ENCODE data around the gene NR4A1. TPM values are rescaled to one million over a fixed set of nuclear protein-coding genes. Genes with fewer than 3 reads are reported as not detected.

The NR4A1 gene
- total and polyA plus RNA-seq, 2 of the 13 experiments (the other 11 are each of a cell fraction or from before 2014, with no cell fraction given): 5.7 to 15.2 TPM

DNA sequence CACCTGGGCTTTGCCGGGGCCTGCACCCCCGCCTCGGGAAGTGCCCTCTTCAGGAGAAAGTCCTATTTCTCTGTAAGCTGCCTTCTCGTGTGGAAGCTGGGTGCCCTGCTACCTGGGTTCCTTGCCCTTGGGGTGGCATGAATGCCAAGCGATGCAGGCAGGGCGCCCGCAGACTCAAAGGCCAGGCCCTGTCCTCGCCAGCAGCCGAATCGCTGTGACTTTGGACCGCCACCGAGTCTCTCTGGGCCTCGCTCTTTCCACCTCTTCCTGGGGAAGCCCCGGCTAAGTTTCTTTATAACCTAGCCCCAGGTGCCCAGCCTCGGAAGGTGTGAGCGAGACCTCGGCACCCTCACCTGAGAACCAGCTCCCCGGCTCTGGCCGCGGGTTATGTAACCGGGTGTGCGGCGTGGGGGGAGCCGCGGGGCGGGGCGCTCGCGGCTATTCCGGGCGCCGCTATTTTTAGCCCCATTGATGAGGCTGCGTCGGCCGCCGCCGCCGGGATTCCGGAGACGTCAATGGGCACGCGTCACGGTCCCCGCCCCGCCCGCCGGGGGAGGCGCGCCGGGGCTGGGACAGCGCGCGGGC, 14.6 kb upstream of the NR4A1 start (continued):
- 0 out of 2 replicates have a peak, but pooled peaks have one; percentile 33 for TF ChIP-seq ZNF33B (CRISPR knock-in tag; IDR thresholded peaks at IDR 0.05)
- TF ChIP-seq ZNF709 (CRISPR knock-in tag; IDR thresholded peaks at IDR 0.05): no peak
- 0 out of 2 replicates have a peak, but pooled peaks have one; percentile 9 for TF ChIP-seq CREB1 (IDR thresholded peaks at IDR 0.05)
- TF ChIP-seq CREB1 (CRISPR knock-in tag; IDR thresholded peaks at IDR 0.05): no peak
- peak; percentile 39 for TF ChIP-seq IKZF4 (CRISPR knock-in tag; IDR thresholded peaks at IDR 0.05; ENCODE audit: borderline replicate concordance, low read depth, not compliant biosample characterization)
- no peak for TF ChIP-seq TCF12 (IDR thresholded peaks at IDR 0.05)
- peak; percentile 54; the same call in 1 of the 2 replicates for TF ChIP-seq TCF12 (CRISPR knock-in tag; IDR thresholded peaks at IDR 0.05)
- no peak for TF ChIP-seq ZBTB8A (CRISPR knock-in tag; IDR thresholded peaks at IDR 0.05; ENCODE audit: borderline replicate concordance, low read depth)
- TF ChIP-seq, protein P1, sequence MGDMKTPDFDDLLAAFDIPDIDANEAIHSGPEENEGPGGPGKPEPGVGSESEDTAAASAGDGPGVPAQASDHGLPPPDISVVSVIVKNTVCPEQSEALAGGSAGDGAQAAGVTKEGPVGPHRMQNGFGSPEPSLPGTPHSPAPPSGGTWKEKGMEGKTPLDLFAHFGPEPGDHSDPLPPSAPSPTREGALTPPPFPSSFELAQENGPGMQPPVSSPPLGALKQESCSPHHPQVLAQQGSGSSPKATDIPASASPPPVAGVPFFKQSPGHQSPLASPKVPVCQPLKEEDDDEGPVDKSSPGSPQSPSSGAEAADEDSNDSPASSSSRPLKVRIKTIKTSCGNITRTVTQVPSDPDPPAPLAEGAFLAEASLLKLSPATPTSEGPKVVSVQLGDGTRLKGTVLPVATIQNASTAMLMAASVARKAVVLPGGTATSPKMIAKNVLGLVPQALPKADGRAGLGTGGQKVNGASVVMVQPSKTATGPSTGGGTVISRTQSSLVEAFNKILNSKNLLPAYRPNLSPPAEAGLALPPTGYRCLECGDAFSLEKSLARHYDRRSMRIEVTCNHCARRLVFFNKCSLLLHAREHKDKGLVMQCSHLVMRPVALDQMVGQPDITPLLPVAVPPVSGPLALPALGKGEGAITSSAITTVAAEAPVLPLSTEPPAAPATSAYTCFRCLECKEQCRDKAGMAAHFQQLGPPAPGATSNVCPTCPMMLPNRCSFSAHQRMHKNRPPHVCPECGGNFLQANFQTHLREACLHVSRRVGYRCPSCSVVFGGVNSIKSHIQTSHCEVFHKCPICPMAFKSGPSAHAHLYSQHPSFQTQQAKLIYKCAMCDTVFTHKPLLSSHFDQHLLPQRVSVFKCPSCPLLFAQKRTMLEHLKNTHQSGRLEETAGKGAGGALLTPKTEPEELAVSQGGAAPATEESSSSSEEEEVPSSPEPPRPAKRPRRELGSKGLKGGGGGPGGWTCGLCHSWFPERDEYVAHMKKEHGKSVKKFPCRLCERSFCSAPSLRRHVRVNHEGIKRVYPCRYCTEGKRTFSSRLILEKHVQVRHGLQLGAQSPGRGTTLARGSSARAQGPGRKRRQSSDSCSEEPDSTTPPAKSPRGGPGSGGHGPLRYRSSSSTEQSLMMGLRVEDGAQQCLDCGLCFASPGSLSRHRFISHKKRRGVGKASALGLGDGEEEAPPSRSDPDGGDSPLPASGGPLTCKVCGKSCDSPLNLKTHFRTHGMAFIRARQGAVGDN (CRISPR knock-in tag; IDR thresholded peaks at IDR 0.05): peak; percentile 74; the same call in 1 of the 2 replicates
- 0 out of 2 replicates have a peak, but pooled peaks have one; percentile 21 for TF ChIP-seq NCOA2 (CRISPR knock-in tag; IDR thresholded peaks at IDR 0.05)
- TF ChIP-seq KDM5A (IDR thresholded peaks at IDR 0.05; ENCODE audit: borderline replicate concordance, low read length): no peak
- no peak for TF ChIP-seq ZFP37 (CRISPR knock-in tag; IDR thresholded peaks at IDR 0.05; ENCODE audit: borderline replicate concordance)
- TF ChIP-seq SRY (CRISPR knock-in tag; IDR thresholded peaks at IDR 0.05): no peak; the same call in none of the 2 replicates
- TF ChIP-seq, protein P2, sequence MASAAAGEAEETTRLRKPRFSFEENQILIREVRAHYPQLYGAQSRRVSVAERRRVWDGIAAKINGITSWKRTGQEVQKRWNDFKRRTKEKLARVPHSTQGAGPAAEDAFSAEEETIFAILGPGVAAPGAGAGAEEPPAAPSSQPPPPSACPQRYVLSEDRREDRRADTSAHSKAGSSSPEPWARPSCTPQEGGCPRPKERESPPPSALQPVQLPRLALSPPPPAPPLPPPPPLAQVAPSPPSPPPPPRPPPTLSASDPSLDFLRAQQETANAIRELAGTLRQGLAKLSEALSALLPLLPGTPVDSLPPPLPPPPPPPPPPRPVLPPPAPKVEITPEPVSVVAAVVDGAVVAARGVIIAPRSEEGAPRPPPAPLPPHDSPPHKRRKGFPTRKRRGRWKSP (CRISPR knock-in tag; IDR thresholded peaks at IDR 0.05): 0 out of 2 replicates have a peak, but pooled peaks have one; percentile 31
- peak; percentile 31 for TF ChIP-seq TEAD3 (CRISPR knock-in tag; optimal IDR thresholded peaks at IDR 0.05; ENCODE audit: borderline replicate concordance)
- no peak; the same call in 1 of the 2 replicates for TF ChIP-seq HOXA5 (CRISPR knock-in tag; IDR thresholded peaks at IDR 0.05)
- peak; percentile 24; the same call in 1 of the 2 replicates for TF ChIP-seq NFKB2 (CRISPR knock-in tag; IDR thresholded peaks at IDR 0.05; ENCODE audit: borderline replicate concordance)
- TF ChIP-seq, protein P3, sequence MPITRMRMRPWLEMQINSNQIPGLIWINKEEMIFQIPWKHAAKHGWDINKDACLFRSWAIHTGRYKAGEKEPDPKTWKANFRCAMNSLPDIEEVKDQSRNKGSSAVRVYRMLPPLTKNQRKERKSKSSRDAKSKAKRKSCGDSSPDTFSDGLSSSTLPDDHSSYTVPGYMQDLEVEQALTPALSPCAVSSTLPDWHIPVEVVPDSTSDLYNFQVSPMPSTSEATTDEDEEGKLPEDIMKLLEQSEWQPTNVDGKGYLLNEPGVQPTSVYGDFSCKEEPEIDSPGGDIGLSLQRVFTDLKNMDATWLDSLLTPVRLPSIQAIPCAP (CRISPR knock-in tag; IDR thresholded peaks at IDR 0.05; ENCODE audit: low read depth): no peak
- TF ChIP-seq SP5 (CRISPR knock-in tag; IDR thresholded peaks at IDR 0.05; ENCODE audit: borderline replicate concordance, low read depth): peak; percentile 71
- no peak for TF ChIP-seq ZNF460 (CRISPR knock-in tag; IDR thresholded peaks at IDR 0.05; ENCODE audit: borderline replicate concordance)
- TF ChIP-seq, protein P4, sequence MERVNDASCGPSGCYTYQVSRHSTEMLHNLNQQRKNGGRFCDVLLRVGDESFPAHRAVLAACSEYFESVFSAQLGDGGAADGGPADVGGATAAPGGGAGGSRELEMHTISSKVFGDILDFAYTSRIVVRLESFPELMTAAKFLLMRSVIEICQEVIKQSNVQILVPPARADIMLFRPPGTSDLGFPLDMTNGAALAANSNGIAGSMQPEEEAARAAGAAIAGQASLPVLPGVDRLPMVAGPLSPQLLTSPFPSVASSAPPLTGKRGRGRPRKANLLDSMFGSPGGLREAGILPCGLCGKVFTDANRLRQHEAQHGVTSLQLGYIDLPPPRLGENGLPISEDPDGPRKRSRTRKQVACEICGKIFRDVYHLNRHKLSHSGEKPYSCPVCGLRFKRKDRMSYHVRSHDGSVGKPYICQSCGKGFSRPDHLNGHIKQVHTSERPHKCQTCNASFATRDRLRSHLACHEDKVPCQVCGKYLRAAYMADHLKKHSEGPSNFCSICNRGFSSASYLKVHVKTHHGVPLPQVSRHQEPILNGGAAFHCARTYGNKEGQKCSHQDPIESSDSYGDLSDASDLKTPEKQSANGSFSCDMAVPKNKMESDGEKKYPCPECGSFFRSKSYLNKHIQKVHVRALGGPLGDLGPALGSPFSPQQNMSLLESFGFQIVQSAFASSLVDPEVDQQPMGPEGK (CRISPR knock-in tag; IDR thresholded peaks at IDR 0.05): peak; percentile 92

Data from HepG2 (cell line).